NCI-H2196 (cell line): ENCODE measurements around the gene ZNF207.
"Not testable (repeated sequence)": the region's sequence is repeated elsewhere in the genome, so short reads cannot be mapped to it uniquely, and the experiment has no call there.

Experiments used
- DNase-seq: peaks from one replicate; lab custom pipeline; 2025; ENCODE audit not compliant: unreplicated experiment; lab: John Stamatoyannopoulos, UW

ZNF207 gene

GRCh38 chr17:32385121-32385520 is 35.2 kb downstream of the ZNF207 start:
- DNase-seq = no peak

- no peak for DNase-seq
Measured at GRCh38 chr17:32385971-32386370, 36.0 kb downstream of the ZNF207 start.

- no peak for DNase-seq
Measured at GRCh38 chr17:32386844-32387243, 36.9 kb downstream of the ZNF207 start.

- DNase-seq = not testable (repeated sequence)
Measured at GRCh38 chr17:32388128-32388527, 38.2 kb downstream of the ZNF207 start.

- DNase-seq = no peak
Measured at GRCh38 chr17:32388613-32389459, 38.9 kb downstream of the ZNF207 start.

- DNase-seq = no peak
Measured at GRCh38 chr17:32393904-32394303, 43.9 kb downstream of the ZNF207 start.

- DNase-seq = no peak
Measured at GRCh38 chr17:32396343-32396742, 46.4 kb downstream of the ZNF207 start.

GRCh38 chr17:32398946-32399345 is 49.0 kb downstream of the ZNF207 start:
- no peak for DNase-seq

GRCh38 chr17:32410085-32410484 is 60.1 kb downstream of the ZNF207 start:
- DNase-seq = not testable (repeated sequence)

- no peak for DNase-seq
Measured at GRCh38 chr17:32426894-32427293, 76.9 kb downstream of the ZNF207 start.

- DNase-seq = no peak
Measured at GRCh38 chr17:32429598-32429997, 79.6 kb downstream of the ZNF207 start.
